ENCODE data around the gene ANK3.
A peak's percentile ranks its signal among the peaks of the same experiment; 100 is the strongest.

ANK3 gene

GRCh38 chr10:60163786-60164185 is 225.9 kb downstream of the ANK3 start:
- no peak for DNase-seq (ENCODE audit: insufficient read length, low spot score)
- no peak for TF ChIP-seq POLR2A (IDR thresholded peaks at IDR 0.05; ENCODE audit: low read depth, low read length)

DNA sequence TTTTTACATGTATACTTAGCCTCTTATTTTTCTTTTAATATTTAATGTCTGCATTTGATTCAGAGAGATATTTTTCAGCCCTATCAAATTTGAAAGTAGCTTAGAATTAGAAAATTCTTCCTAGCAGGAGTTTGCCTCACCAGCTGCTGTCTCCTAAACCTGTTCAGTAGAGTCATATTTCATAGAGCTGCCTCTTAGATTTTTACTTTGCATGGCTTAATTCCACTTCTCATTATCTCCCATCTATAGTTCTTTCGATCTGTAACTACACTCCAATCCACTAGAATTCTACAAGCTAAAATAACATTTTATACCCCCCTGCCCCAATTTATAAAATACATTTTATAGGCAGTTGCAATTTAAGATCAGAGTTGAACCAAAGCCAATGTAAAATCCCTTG is 227.0 kb downstream of the ANK3 start:
- FAIRE-seq (no peak), DNase-seq (ENCODE audit: insufficient read length, low spot score) (no peak)
- no peak for TF ChIP-seq POLR2A (IDR thresholded peaks at IDR 0.05; ENCODE audit: low read depth, low read length)

More at GRCh38 chr10:60163786-60164185, 225.9 kb downstream of the ANK3 start:
- FAIRE-seq = no peak

DNA sequence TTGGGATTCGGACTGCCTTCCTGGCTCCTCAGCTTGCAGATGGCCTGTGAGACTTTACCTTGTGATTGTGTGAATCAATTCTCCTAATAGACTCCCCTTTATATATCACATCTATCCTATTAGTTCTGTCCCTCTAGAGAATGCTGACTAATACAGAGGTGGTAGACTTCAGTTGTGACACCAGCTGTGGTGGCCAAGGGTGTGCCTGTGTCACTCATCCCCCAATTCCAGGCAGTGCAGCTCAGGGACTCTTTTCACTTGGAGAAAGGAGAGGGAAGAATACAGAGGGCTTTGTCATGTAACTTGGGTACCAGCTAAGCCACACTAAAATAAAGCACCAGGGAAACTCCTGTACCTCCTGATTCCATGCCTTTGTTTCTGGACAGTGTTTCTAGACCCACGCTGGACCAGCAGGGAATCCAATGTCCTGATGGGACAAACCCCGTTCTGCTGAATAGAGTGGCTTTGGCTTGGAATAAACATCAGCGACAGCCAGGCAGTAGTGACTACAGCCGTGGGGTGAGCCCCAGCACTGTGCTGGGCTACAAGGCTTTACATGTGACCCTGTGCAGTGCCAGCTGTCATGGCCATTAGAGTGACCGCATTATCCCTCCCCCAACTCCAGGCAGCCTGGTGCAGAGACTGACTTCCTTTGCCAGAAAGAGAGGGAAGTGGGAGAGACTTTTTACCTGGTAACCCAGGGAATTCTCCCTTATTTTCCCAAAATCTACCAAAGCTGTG is 233.6 kb downstream of the ANK3 start:
- FAIRE-seq = no peak
- DNase-seq (ENCODE audit: insufficient read length, low spot score) = no peak
- no peak for TF ChIP-seq POLR2A (IDR thresholded peaks at IDR 0.05; ENCODE audit: low read depth, low read length)

DNA sequence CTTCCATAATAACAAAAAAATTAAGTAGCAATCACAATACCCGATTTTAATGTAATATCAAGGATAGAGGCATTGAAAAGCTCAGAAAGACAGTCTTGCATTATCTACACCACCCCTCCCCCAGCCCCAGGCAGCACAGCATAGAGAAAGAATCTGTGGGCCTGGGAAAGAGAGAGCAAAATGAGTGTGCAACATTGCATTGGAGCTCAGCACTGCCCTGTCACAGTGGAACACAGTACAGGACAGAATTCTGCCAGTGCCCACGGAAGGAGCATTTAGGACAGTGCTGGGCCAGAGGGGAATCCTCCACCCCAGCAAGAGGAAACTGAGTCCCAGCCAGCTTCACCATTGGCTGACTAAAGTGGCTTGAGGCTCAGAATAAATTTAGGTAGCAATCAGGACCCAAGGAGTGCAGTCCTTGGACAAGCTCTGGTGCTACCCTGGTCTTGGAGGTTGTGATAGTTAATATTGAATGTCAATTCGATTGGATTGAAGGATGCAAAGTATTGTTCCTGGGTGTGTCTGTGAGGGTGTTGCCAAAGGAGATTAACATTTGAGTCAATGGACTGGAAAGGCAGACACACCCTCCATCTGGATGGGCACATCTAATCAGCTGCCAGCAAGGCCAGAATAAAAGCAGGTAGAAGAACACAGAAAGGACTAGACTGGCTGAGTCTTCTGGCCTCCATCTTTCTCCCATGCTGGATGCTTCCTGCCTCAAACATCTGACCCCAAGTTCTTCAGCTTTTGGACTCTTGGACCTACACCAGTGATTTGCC is 234.4 kb downstream of the ANK3 start:
- FAIRE-seq (no peak), DNase-seq (ENCODE audit: insufficient read length, low spot score) (no peak)
- TF ChIP-seq POLR2A (IDR thresholded peaks at IDR 0.05; ENCODE audit: low read depth, low read length) = no peak

GRCh38 chr10:60149003-60149402 is 240.7 kb downstream of the ANK3 start:
- FAIRE-seq (peak; percentile 20), DNase-seq (ENCODE audit: insufficient read length, low spot score) (no peak)
- TF ChIP-seq POLR2A (IDR thresholded peaks at IDR 0.05; ENCODE audit: low read depth, low read length) = no peak

- DNase-seq (ENCODE audit: insufficient read length, low spot score) (no peak), FAIRE-seq (peak; percentile 90)
- no peak for TF ChIP-seq POLR2A (IDR thresholded peaks at IDR 0.05; ENCODE audit: low read depth, low read length)
Measured at GRCh38 chr10:60148266-60148840, 241.3 kb downstream of the ANK3 start.

- FAIRE-seq = no peak
- no peak for TF ChIP-seq POLR2A (IDR thresholded peaks at IDR 0.05; ENCODE audit: low read depth, low read length)
- no peak for DNase-seq (ENCODE audit: insufficient read length, low spot score)
Measured at GRCh38 chr10:60147576-60148265, 242.0 kb downstream of the ANK3 start.

DNA sequence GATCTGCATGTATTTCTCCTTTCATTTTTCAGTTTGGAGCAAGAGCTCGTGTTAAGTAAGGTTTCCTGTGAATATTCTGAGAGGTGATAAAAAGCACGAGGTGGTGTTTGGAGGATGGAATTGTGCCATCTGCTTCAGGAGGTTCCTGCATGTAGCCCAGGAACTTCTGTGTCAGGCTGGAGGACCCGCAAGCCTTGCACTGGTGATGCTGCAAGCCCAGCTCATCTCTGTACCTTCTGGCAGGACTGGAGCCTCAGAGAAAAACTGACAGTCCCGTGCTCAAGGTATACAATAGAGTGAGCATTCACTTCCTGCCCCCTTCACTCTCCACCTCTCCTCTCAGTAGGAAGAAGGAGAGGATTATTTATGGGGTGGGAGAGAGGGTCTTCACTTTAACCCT is 242.7 kb downstream of the ANK3 start:
- no peak for TF ChIP-seq POLR2A (IDR thresholded peaks at IDR 0.05; ENCODE audit: low read depth, low read length)
- no peak for FAIRE-seq
- no peak for DNase-seq (ENCODE audit: insufficient read length, low spot score)

- FAIRE-seq (no peak), DNase-seq (ENCODE audit: insufficient read length, low spot score) (no peak)
- no peak for TF ChIP-seq POLR2A (IDR thresholded peaks at IDR 0.05; ENCODE audit: low read depth, low read length)
Measured at GRCh38 chr10:60144099-60144498, 245.6 kb downstream of the ANK3 start.

DNA sequence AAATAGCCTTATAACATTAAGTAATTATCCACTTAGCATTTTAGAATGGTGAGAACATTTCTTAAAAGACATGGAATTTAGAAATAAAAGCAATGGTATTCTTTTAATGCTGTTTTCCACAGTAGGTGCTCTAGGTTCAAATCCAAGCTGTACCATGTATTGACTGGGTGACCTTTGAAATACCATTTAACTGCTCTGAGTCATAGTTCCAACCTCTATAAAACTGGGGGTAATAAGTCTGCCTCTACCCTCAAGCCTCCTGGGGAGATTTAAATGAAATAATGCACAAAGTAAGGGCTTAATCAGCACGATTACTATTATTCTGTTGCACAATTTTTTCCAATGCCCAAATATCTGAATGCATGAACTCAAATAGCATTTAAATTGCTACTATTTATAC is 246.9 kb downstream of the ANK3 start:
- FAIRE-seq = peak; percentile 58
- no peak for DNase-seq (ENCODE audit: insufficient read length, low spot score)
- TF ChIP-seq POLR2A (IDR thresholded peaks at IDR 0.05; ENCODE audit: low read depth, low read length) = no peak

GRCh38 chr10:60141896-60142559 is 247.6 kb downstream of the ANK3 start:
- no peak for TF ChIP-seq POLR2A (IDR thresholded peaks at IDR 0.05; ENCODE audit: low read depth, low read length)
- no peak for DNase-seq (ENCODE audit: insufficient read length, low spot score)
- FAIRE-seq = no peak

- peak; percentile 30 for DNase-seq (ENCODE audit: insufficient read length, low spot score)
- FAIRE-seq = no peak
- no peak for TF ChIP-seq POLR2A (IDR thresholded peaks at IDR 0.05; ENCODE audit: low read depth, low read length)
Measured at GRCh38 chr10:60140651-60141632, 248.7 kb downstream of the ANK3 start.

Measured in H54 (cell line).